GM12873 (cell line): ENCODE measurements around the gene HEPN1.

ENCODE experiments used
- CTCF ChIP-seq: IDR thresholded peaks from 2 replicates; pipeline ENCODE4 v1.5.1; 2012; ENCODE audit warnings: low read depth, mild to moderate bottlenecking, moderate library complexity, low read length, control low read depth; ENCODE audit not compliant: insufficient read depth; ENCODE audit errors: missing control alignments

Gene HEPN1

GRCh38 chr11:124892750-124893454, 26.1 kb upstream of the HEPN1 start:
- no peak for TF ChIP-seq CTCF

- TF ChIP-seq CTCF = no peak
Observed at GRCh38 chr11:124893781-124894401, 25.2 kb upstream of the HEPN1 start.

- no peak for TF ChIP-seq CTCF
Observed at GRCh38 chr11:124894606-124895430, 24.2 kb upstream of the HEPN1 start.

GRCh38 chr11:124895471-124895971, 23.5 kb upstream of the HEPN1 start:
- no peak for TF ChIP-seq CTCF

GRCh38 chr11:124896071-124896750, 22.8 kb upstream of the HEPN1 start:
- TF ChIP-seq CTCF = no peak

GRCh38 chr11:124896821-124897391, 22.1 kb upstream of the HEPN1 start:
- TF ChIP-seq CTCF = no peak
